ENCODE measurements around the gene MICU1.

Gene MICU1

DNA sequence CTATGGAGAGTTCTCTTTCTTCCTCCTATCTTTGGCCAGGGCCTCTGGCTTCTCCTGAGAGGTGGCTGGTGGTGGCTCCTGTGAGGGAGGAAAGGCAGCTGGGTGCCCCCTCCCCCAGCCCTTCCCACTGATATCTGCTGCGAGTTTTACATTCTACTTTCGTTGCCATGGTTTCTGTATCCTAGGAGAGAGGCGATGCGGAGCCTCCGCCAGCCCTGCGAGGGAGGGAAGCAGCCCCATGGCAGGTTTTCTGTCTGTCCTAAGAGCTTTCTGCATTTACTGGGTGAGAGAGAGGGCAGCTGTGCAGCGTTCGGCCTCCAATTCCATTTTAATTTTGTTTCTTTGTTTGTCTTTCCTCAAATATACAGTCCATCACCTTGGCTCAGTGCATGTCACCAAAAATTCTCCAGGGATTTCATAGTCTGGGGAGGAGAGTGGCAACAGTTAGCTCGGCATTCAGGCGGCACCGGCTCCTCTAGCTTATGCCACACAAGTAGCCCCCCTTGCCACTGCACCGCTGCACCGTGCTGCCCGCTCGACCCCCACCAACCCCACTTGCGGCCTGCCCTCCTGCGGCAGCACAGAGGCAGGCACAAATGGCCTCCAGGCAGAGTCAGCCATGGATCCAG, 291.6 kb downstream of the MICU1 start:
- TF ChIP-seq, protein P1, sequence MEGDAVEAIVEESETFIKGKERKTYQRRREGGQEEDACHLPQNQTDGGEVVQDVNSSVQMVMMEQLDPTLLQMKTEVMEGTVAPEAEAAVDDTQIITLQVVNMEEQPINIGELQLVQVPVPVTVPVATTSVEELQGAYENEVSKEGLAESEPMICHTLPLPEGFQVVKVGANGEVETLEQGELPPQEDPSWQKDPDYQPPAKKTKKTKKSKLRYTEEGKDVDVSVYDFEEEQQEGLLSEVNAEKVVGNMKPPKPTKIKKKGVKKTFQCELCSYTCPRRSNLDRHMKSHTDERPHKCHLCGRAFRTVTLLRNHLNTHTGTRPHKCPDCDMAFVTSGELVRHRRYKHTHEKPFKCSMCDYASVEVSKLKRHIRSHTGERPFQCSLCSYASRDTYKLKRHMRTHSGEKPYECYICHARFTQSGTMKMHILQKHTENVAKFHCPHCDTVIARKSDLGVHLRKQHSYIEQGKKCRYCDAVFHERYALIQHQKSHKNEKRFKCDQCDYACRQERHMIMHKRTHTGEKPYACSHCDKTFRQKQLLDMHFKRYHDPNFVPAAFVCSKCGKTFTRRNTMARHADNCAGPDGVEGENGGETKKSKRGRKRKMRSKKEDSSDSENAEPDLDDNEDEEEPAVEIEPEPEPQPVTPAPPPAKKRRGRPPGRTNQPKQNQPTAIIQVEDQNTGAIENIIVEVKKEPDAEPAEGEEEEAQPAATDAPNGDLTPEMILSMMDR (IDR thresholded peaks at IDR 0.05; ENCODE audit: low read depth, low read length, missing control alignments), result no peak
- H3K4me3 ChIP-seq (ENCODE audit: low read depth, low read length), result no peak overlapping the region
- DNase-seq (ENCODE audit: low read depth), result peak; percentile 77

GRCh38 chr10:72333112-72334015, 292.5 kb downstream of the MICU1 start:
- in situ Hi-C loops (cut with HindIII; ENCODE audit: low sequenced_read_pairs), result no loop called here
- no peak for DNase-seq (ENCODE audit: low read depth)
- H3K4me3 ChIP-seq (ENCODE audit: low read depth, low read length), result no peak overlapping the region
- TF ChIP-seq, protein P1 (IDR thresholded peaks at IDR 0.05; ENCODE audit: low read depth, low read length, missing control alignments), result no peak

More for the DNA sequence above, 291.6 kb downstream of the MICU1 start:
- in situ Hi-C loops (cut with HindIII; ENCODE audit: low sequenced_read_pairs), result no loop called here

DNA sequence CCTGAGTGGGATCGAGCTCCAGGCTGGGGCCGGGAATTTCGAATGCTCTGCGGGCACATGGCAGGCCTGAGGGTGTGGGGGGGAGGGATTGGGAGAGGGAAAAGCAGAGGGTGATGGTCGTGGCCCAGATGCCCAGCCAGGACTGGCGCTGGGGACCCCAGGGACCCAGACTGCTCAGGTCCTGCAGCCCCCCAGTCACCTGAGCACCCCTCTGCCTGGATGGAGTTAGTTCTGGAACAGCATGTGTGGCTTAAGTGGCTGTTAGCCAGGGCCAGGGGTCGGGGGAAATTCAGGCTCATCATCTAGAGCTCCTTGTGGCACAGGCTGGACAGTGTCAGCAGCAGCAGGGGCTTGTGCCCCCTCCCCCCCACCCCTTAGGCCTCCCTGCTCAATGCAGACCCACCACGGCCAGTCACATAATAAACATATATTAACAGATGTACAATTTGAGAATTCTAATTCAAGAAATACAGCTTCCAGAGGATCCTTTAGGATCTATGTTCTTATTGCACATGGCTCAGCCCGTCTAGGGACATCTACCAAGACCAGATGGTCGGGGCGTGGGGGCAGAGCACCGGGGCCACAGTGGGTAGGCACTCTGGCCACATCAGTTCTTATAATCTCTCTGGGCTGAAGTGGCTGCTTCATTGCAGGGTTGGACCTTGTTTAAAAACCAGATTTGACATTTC, 293.3 kb downstream of the MICU1 start:
- H3K4me3 ChIP-seq (ENCODE audit: low read depth, low read length), result no peak overlapping the region
- TF ChIP-seq, protein P1 (IDR thresholded peaks at IDR 0.05; ENCODE audit: low read depth, low read length, missing control alignments), result no peak
- in situ Hi-C loops (cut with HindIII; ENCODE audit: low sequenced_read_pairs), result no loop called here

DNA sequence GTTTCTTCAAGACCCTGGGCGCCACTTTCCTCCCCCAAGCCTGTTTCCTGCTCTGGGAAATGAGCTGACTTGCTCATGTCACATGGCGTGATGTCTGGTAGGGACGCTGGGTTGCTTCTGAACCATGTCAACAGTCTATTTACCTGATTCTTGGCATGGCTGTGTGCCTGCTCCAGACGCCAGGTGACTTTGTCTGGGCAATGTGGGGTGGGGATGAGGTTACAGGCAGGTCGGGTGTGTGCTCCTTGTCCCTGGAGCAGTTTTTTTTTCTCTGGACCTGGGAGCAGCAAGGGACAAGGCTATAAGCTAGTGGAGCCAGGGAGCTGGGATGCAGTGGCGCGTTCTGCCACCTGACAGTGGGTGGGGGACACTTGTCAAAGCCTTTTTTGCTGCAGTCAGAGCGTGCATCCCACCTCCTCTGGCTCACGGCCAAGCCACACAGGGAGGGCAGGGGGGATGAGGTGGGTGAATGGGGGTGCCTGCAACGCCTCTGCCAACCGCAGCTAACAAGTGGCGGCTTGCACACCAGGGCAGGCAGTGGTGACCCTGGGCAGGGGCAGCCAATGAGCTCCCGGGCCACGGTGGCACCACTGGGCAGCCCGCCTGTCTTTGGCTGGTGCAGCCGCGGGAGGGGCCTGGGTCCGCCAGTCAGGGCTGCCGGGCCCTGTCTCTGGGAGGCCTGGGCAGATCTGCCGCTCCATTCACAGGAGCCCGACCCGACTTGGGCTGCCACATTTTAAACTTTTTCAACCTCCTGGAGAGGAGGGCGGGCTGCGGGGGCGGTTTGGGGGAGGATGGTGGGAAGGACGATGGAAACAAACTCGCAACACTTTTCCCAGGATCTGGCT, 294.1 kb downstream of the MICU1 start:
- DNase-seq (ENCODE audit: low read depth), result no peak
- TF ChIP-seq, protein P1 (IDR thresholded peaks at IDR 0.05; ENCODE audit: low read depth, low read length, missing control alignments), result no peak
- no peak overlapping the region for H3K4me3 ChIP-seq (ENCODE audit: low read depth, low read length)
- in situ Hi-C loops (cut with HindIII; ENCODE audit: low sequenced_read_pairs), result no loop called here

More for the DNA sequence above, 293.3 kb downstream of the MICU1 start:
- no peak for DNase-seq (ENCODE audit: low read depth)

DNA sequence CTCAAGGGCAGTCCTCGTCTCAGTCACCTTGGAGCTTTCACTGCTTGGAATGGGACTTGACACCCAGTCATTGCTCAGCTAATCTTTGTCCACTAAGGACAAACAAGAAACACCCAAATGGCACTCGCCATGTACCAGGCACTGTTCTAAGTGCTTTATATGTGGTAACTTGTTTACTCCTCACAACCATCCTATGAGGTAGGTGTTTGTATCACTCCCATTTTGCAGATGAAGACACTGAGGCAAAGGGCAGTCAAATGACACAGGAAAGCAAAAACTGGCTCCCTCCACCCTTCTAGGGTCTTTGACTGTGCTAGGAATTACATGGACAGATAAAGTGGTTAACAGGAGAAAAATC, 295.8 kb downstream of the MICU1 start:
- in situ Hi-C loops (cut with HindIII; ENCODE audit: low sequenced_read_pairs), result no loop called here
- DNase-seq (ENCODE audit: low read depth), result no peak
- no peak overlapping the region for H3K4me3 ChIP-seq (ENCODE audit: low read depth, low read length)
- TF ChIP-seq, protein P1 (IDR thresholded peaks at IDR 0.05; ENCODE audit: low read depth, low read length, missing control alignments), result no peak

Measured in astrocyte of the cerebellum (primary cell).